Measurements from ENCODE around the gene VIPAS39.
A peak's percentile ranks its signal among the peaks of the same experiment; 100 is the strongest.

Gene VIPAS39

GRCh38 chr14:77457522-77458248 lies at the start of gene VIPAS39, which contains the start of gene AHSA1:
TSS of gene VIPAS39 (minus strand) at chr14:77457601. CDS start at chr14:77454102, 3,499 bp downstream.
TSS of gene AHSA1 (plus strand) at chr14:77458093. CDS start at chr14:77458190, 97 bp downstream.
- peak; percentile 96 for DNase-seq

DNA sequence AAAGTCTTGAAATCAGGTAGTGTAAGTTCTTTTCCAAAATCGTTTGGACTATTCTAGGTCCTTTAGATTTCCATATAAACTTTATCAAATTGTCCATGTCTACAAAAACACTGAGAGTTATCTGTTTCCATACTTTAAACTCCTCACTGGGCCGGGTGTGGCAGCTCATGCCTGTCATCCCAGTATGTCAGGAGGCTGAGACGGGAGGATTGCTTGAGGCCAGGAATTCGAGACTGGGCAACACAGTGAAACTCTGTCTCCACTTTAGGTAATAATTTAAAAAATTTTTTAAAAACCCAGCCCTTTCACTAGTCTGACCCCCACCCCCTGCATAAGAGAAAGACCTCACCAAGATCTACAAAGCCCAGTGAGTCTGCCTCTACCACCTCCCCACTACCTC lies 47.6 kb upstream of the VIPAS39 start:
- no peak for DNase-seq

DNA sequence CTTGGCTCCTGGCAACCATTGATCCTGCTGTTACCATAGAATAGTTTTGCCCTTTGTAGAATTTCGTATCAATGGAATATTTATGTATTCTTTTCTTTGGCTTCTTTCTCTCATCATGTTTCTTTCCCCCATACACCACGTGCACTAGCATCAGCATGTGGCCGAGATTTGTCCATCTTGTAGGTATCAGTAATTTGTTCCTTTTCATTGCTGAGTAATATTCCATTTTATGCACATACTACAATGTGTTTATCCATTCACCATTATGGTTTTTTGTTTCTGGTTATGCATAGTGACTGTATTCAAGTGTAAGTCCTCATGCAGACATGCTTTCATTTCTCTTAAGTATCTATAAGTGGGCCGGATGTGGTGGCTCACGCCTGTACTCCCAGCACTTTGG lies 45.7 kb upstream of the VIPAS39 start:
- no peak for DNase-seq

DNA sequence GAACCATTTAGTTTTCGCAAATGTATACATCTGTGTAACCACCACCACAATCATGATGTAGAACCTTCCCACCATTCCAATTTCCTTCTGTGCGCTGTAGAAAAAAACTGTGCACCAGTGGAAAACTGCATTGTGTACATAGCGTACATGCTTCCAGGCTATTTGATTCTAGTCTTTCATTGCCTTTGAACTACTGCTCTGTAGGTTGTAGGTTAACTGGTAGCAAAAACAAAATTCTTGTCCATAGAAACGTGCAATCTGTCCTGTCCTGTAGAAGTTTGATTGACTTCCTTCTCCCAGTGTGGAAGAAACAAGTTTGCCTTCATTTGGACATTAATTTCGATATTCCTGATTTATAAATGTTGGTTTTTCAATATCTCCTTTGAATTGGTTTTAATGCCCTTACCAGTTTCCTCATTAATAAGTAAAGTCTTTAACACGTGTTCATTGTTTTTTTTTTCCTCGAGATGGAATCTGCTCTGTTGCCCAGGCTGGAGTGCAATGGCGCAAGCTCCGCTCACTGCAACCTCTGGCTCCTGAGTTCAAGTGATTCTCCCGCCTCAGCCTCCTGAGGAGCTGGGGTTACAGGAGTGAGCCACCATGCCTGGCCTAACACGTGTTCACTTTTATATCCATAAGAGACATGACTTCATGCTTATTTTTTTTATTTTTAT lies 44.8 kb upstream of the VIPAS39 start:
- DNase-seq, result no peak

GRCh38 chr14:77498984-77499527 lies 41.7 kb upstream of the VIPAS39 start:
- DNase-seq, result no peak

DNA sequence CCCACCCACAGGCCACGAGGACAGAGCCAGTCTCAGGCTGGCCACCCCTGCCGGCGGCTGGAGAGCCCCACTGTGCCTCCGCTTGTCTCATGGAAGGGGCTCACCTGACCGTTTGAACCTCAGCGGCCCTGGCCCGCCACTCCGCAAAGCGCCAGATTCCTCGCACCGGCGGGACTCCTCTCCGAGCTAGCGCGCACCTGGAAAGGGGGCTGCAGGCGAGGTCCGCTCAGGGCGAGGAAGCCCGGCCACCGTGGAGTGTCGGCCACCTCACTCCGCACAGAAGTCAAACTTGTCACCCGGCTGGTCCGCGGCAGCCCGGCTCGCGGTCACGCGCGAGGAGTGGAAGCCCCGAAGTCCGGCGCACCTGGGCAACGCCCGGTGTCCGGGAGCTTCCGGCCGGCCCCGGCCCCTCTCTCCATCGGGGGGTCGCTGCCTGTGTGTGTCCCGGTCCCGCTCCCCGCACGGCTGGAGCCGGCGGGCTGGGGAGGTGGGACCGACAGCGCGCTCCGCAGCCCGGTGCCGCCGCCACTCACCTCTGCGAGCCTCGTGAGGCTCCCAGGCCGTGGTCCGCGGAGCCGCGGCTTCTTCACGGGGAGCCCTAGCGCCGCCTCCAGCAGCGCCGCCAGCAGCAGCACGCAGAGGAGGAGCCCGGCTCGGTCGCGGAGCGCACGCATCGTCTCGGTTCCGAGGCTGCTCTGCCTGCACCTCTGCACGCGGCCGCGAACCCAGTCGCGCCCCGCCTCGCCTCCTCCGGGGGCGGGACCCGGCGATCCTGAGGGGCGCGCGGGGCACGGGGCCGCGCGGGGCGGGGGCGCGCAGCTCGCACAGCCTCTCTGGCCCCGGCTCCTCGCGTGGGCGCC lies 40.9 kb upstream of the VIPAS39 start, which contains the start of gene ISM2:
ISM2 (minus strand) TSS at position 697 of the 860 bp plus-strand sequence; CDS start at position 674, 23 bp downstream.
- peak; percentile 26 for DNase-seq

DNA sequence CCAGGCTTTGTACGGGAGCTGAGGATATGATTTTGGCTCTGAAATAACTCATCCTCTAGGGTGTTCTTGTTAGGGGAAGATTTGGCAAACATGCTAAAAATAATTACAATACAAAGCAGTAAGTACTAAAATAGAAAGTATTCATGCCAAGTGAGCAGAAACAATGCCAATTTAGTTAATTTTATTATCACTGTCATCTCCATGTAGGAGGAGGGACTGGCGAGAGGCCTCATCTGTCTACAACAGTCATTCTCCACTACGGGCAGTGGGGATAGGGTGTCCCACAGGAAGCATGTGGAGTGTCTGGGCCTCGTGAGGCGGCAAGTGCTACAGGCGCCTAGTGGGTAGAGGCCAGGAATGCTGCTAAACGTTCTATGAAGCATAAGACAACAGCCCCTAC lies 37.9 kb upstream of the VIPAS39 start:
- no peak for DNase-seq

DNA sequence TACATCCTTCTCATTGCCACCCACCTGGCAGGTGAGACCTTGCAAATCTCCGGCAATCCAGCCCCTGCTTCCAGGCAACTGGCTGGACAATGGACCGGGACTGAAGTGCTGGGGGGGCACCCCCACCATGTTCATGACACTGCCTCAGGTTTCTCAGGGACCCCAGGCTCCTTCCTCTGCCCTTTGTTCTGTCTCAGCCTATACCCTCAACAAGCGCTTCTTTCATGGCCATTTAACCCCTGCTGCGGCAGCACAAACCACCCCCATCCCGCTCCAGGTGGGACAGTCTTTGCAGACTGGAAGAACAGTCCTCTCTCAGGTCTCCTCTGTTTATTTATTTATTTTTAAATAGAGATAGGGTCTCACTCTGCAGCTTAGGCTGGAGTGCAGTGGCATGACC lies 33.7 kb upstream of the VIPAS39 start:
- no peak for DNase-seq

GRCh38 chr14:77490347-77490986 lies 33.1 kb upstream of the VIPAS39 start:
- no peak for DNase-seq

- DNase-seq, result no peak
These were observed 31.6 kb upstream of the VIPAS39 start for GRCh38 chr14:77489041-77489440.

GRCh38 chr14:77488558-77488957 lies 31.2 kb upstream of the VIPAS39 start:
- no peak for DNase-seq

- no peak for DNase-seq
These were observed 28.7 kb upstream of the VIPAS39 start for GRCh38 chr14:77485901-77486678.

DNA sequence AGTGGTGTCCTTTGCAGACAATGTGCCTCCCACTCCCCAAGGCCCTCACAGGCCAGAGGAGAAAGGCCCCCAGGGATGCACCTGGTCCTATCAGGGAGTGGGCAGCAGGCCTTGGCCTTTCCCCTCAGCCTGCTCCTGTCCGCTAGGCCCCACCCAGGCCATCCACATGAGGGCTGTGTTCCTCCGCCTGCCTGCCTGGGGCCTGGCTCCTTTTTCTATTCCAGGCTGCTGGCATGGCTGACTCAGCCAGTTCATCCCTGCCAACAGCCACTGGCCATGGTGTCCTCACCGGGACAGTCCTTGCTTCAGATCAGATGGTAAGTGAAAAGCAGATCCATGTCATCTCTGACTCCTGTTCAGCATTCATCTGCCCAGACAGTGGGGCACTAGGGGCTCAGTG lies 27.9 kb upstream of the VIPAS39 start:
- DNase-seq, result no peak

- no peak for DNase-seq
These were observed 25.0 kb upstream of the VIPAS39 start for GRCh38 chr14:77482422-77482821.

DNA sequence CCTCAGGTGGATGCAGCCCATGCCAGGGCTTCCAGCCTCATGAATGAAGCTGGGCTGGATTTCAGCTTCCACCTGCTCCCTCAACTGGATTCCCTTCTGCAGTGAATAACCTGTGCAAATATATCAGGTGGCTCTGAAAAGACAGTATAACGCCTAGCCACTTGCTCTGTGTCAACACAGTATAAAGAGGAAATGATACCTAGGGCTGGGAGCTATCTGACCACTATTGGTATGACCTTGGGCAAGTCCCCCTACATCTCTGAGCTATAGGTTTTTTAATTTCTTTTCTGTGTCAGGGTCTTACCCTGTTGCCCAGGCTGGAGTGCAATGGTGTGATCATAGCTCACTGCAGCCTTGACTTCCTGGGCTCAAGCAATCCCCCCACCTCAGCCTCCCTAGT lies 21.4 kb upstream of the VIPAS39 start:
- no peak for DNase-seq

DNA sequence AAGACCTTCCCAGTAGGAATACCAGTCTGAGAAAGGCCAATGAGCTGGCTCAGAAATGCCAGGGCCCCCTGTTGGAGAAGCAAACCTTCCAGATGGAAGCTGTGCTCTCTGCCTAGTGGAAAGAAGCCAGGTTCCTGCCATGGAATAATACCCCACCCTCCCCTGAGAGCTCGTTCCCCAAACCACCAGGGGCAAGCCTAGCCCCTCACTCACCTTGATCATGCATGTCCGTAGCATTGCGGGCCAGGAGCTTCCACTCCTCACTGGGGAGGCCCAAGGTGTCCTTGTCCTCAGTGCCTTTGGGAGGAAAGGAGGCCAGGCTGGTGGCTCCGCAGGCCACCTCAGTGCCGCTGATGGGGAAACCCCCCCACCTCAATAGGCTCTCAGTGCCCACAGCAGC lies 20.6 kb upstream of the VIPAS39 start:
- no peak for DNase-seq

DNA sequence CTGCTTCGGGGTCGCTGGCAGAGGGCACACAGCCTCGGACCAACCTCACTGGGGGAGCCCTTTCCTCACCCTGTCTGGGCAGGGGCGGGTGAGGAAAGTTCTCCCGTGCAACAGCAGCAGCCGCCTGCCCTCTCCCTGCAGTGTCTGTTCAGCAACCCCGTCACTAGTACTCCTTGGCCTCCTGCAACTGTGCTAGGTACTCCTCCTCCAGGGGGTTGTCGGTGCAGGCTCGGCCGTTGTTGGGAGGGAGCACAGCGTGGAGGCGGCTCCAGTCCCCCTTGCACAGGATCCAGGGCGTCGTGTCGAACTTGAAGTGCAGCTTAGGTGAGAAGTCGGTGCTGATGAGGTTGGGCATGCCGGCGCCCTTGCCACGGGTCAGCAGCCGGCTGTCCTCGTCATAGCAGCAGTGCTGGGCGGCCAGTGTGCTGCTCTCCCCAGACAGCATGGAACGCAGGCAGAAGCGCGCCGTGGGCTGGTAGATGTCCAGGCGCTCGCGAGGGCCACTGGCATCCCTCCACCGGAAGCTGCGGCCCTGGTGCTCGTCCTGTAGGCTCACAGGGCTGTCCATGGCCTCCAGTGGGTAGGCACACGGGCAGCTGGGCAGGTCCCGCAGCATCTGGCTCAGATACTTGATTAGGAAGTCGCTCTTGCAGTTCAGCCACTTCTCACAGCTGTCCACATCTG lies 18.2 kb upstream of the VIPAS39 start:
- DNase-seq, result no peak

- no peak for DNase-seq
These were observed 17.2 kb upstream of the VIPAS39 start for GRCh38 chr14:77474479-77475177.

DNA sequence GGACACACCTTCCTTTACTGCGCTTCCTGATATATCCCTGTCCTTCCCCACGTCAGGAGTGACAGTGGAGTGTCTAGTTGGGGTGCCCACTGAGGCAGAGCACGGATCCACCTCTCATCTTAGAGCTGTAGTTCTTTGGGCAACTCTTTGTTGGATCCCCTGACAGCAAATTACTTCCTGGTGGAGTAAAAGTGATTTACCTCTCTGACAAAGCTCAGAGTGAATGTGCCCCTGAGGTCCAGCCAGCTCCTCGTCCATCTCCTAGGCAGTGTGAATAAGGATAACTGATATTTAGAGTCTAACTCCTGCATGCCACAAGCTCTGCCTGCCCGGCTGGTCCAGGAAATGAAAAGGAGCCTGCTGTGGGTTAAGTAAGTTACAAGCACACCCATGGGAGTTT lies 16.5 kb upstream of the VIPAS39 start:
- no peak for DNase-seq

DNA sequence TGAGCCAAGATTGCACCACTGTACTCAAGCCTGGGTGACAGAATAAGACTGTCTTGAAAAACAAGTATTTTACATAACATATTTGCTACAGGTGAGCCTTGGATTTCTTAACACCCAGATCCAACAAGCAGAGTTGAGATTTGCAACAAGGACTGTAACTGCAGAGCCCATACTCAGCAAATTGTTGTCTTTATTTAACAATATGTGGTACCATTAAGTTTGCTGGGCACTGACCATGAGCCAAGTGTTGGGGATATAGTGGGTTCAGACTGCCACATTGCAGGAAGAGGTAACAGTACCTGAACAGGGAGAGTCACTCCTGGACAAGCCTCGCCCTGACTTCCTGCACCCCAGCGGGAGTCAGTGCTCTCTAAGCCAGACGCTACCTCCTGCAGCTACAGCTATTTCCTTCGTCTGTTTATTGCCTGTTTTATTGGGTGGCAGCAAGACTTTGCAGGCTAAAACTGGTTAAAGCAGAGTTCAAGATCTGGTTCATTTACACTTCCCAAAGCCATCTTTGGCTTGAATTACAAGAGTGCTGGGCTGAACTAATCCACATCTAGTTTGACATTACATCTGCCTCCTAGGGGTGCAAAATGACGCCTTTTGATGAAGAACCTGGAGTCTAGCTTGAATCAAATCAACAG lies 12.9 kb upstream of the VIPAS39 start:
- no peak for DNase-seq
